DMS114 treated with DMSO at 0.1 percent for 48 hours (cell line): ENCODE measurements around the gene RBMY1A1.
"Not testable (repeated sequence)": the region's sequence is repeated elsewhere in the genome, so short reads cannot be mapped to it uniquely, and the experiment has no call there.

Experiments used
- DNase-seq: peaks from one replicate; lab custom pipeline; 2025; ENCODE audit not compliant: unreplicated experiment; lab: John Stamatoyannopoulos, UW

The RBMY1A1 gene

GRCh38 chrY:21534579-21534978 lies at the start of gene RBMY1A1:
TSS of gene RBMY1A1 (plus strand) at chrY:21534879. CDS start at chrY:21536892, 2,013 bp downstream.
- not testable (repeated sequence) for DNase-seq

GRCh38 chrY:21511038-21511437 lies 23.6 kb upstream of the RBMY1A1 start, which contains the start of gene RBMY1B:
TSS of gene RBMY1B (plus strand) at chrY:21511338. CDS start at chrY:21513351, 2,013 bp downstream.
- not testable (repeated sequence) for DNase-seq

GRCh38 chrY:21559316-21559984 lies 24.8 kb downstream of the RBMY1A1 start:
- DNase-seq, result not testable (repeated sequence)

- DNase-seq, result no peak
Observed at GRCh38 chrY:21585449-21585848, 50.8 kb downstream of the RBMY1A1 start.

GRCh38 chrY:21586454-21586853 lies 51.8 kb downstream of the RBMY1A1 start:
- DNase-seq, result not testable (repeated sequence)

GRCh38 chrY:21592059-21592458 lies 57.4 kb downstream of the RBMY1A1 start:
- DNase-seq, result no peak

- not testable (repeated sequence) for DNase-seq
Observed at GRCh38 chrY:21596287-21596686, 61.6 kb downstream of the RBMY1A1 start.
